Choroid plexus epithelial cell (primary cell): ENCODE measurements around the gene CHMP6.
A peak's percentile ranks its signal among the peaks of the same experiment; 100 is the strongest.

Experiments used
- DNase-seq: peaks from one replicate; pipeline ENCODE4 v3.0.0-alpha.2; 2010; ENCODE audit warnings: low read depth
- H3K4me3 ChIP-seq: 2 replicates; pipeline ENCODE4 v1.5.1; 2011; ENCODE audit warnings: low read depth, mild to moderate bottlenecking, control low read depth, low read length, moderate library complexity
- CTCF ChIP-seq: conservative IDR thresholded peaks from 2 replicates; pipeline ENCODE4 v1.5.1; 2011; ENCODE audit warnings: low read depth, mild to moderate bottlenecking, control low read depth, inconsistent platforms, low read length, moderate library complexity

CHMP6 gene

GRCh38 chr17:81044428-81044763 is 52.8 kb downstream of the CHMP6 start:
- H3K4me3 ChIP-seq: no peak overlapping the region
- no peak for DNase-seq
- TF ChIP-seq CTCF: no peak

- no peak overlapping the region for H3K4me3 ChIP-seq
- peak; percentile 88 for DNase-seq
- TF ChIP-seq CTCF: no peak
These were observed 53.3 kb downstream of the CHMP6 start for GRCh38 chr17:81044764-81045589.

GRCh38 chr17:81045590-81046095 is 54.0 kb downstream of the CHMP6 start:
- H3K4me3 ChIP-seq: no peak overlapping the region
- no peak for TF ChIP-seq CTCF
- no peak for DNase-seq

GRCh38 chr17:81046132-81046769 is 54.6 kb downstream of the CHMP6 start:
- no peak overlapping the region for H3K4me3 ChIP-seq
- TF ChIP-seq CTCF: no peak
- DNase-seq: no peak

- no peak for TF ChIP-seq CTCF
- no peak for DNase-seq
- no peak overlapping the region for H3K4me3 ChIP-seq
These were observed 55.2 kb downstream of the CHMP6 start for GRCh38 chr17:81046770-81047359.

- no peak overlapping the region for H3K4me3 ChIP-seq
- DNase-seq: no peak
These were observed 57.3 kb downstream of the CHMP6 start for GRCh38 chr17:81048827-81049371.

More at GRCh38 chr17:81048827-81049371, 57.3 kb downstream of the CHMP6 start:
- TF ChIP-seq CTCF: no peak
